ENCODE data around the gene RABIF. TPM values are rescaled to one million over a fixed set of nuclear protein-coding genes. Genes with fewer than 3 reads are reported as not detected.

RABIF gene
- total and polyA plus RNA-seq, 2 donors (not counting 1 experiment from before 2014, with no cell fraction given): 8.2 to 14.2 TPM

DNA sequence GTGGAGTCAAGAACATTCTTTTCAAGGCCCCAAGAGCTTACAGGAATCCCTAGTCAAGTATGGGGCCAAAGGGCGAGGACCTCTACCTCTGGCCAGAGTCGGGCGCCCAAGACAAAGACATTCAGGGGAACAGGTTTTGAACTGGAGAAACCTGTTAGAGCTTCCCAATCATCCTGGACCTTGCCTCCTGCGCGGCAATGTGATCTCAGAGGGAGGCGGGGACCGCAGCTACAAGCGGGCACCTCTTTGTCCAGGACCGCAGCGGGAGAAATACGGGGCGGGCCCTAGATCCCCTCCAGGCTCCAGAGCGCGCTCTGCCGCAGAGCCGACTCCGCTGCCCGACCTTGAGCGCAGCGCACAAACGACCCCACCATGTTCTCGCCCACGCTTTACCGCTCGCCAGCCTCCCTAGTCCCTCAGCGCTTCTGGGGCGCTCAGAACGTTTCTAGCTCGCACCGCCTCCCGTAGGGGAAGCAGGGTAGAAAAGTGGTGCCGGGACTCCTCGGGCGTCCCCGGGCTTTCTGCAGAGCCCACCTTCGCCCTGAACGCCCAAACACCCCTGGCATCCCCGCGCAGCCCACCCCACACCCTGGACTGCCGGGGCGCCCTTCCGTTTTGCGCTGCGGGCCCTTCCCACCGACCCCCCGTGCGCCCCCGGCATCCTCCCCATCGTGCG, 28.1 kb downstream of the RABIF start:
- no peak overlapping the region for H3K27ac ChIP-seq (ENCODE audit: low read length in 2 of 2)
- Mint-ChIP-seq H3K27me3 (peaks cover 20% of the 10 kb centered on the region), H3K4me1 (peaks cover 14% of the 10 kb centered on the region), H3K9me3 (ENCODE audit: insufficient read depth) (no peaks in the 10 kb centered on the region), H3K27ac (no peak overlapping the region), H3K4me3 (peak overlapping the region; percentile 88)
- H3K4me1 ChIP-seq (ENCODE audit: control insufficient read depth in 2 of 2, insufficient read depth in 2 of 2, low read length in 2 of 2): peaks cover 10 to 16% of the 10 kb centered on the region in 2 donors
- no peaks in the 10 kb centered on the region for H3K79me2 ChIP-seq (ENCODE audit: control insufficient read depth, insufficient read depth, low read length)
- H3K9me3 ChIP-seq (ENCODE audit: control extremely low read depth in 1 of 3, control insufficient read depth in 2 of 3, insufficient read depth in 1 of 3, low read length in 2 of 3): peaks cover 0 to 5% (median 0%) of the 10 kb centered on the region in 3 donors
- ChIA-PET POLR2A (no interaction called here), CTCF (no interaction called here)
- ATAC-seq (ENCODE audit: low read depth) (peak; percentile 40), DNase-seq (peak; percentile 49)
- no peaks in the 10 kb centered on the region for H4K20me1 ChIP-seq (ENCODE audit: control insufficient read depth, insufficient read depth, low read length, poor library complexity, severe bottlenecking)
- WGBS (ENCODE audit: insufficient coverage): 4% methylated on average over 50 of the region's 50 CpGs
- H3K4me3 ChIP-seq (ENCODE audit: control extremely low read depth in 1 of 5, extremely low read depth in 1 of 5, insufficient read depth in 1 of 5, low read depth in 2 of 5, low read length in 4 of 5): peak overlapping the region; percentile 6 to 66 (median 61)
- H3K9ac ChIP-seq (ENCODE audit: low read length): peak overlapping the region; percentile 71
- H3K27me3 ChIP-seq (replicated peaks in 1 of 4; ENCODE audit: control extremely low read depth in 1 of 4, control insufficient read depth in 3 of 4, insufficient read depth in 4 of 4, low read length in 3 of 4): peaks cover 0 to 26% (median 10%) of the 10 kb centered on the region in 4 experiments
- intact Hi-C loops (cut with micrococcal nuclease): loop anchor here (1.0 kb wide), 2 partner anchors 27 to 51 kb away; partner anchors contain the start of gene PCAT6
- H3K36me3 ChIP-seq (replicated peaks in 1 of 2; ENCODE audit: control extremely low read depth in 1 of 2, control insufficient read depth in 1 of 2, extremely low read depth in 1 of 2, insufficient read depth in 2 of 2, low read length in 1 of 2): no peaks in the 10 kb centered on the region
- peak overlapping the region; percentile 76 for H2AFZ ChIP-seq (ENCODE audit: insufficient read depth, low read depth, low read length, poor library complexity, severe bottlenecking)
- peak overlapping the region; percentile 97 for H3K4me2 ChIP-seq (replicated peaks; ENCODE audit: low read depth, low read length, poor library complexity, severe bottlenecking)
- TF ChIP-seq, protein P1, sequence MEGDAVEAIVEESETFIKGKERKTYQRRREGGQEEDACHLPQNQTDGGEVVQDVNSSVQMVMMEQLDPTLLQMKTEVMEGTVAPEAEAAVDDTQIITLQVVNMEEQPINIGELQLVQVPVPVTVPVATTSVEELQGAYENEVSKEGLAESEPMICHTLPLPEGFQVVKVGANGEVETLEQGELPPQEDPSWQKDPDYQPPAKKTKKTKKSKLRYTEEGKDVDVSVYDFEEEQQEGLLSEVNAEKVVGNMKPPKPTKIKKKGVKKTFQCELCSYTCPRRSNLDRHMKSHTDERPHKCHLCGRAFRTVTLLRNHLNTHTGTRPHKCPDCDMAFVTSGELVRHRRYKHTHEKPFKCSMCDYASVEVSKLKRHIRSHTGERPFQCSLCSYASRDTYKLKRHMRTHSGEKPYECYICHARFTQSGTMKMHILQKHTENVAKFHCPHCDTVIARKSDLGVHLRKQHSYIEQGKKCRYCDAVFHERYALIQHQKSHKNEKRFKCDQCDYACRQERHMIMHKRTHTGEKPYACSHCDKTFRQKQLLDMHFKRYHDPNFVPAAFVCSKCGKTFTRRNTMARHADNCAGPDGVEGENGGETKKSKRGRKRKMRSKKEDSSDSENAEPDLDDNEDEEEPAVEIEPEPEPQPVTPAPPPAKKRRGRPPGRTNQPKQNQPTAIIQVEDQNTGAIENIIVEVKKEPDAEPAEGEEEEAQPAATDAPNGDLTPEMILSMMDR (IDR thresholded peaks at IDR 0.05): no peak
- no peak for TF ChIP-seq EZH2 (IDR thresholded peaks at IDR 0.05; ENCODE audit: borderline replicate concordance, insufficient read depth, low read depth, low read length, poor library complexity, severe bottlenecking)

DNA sequence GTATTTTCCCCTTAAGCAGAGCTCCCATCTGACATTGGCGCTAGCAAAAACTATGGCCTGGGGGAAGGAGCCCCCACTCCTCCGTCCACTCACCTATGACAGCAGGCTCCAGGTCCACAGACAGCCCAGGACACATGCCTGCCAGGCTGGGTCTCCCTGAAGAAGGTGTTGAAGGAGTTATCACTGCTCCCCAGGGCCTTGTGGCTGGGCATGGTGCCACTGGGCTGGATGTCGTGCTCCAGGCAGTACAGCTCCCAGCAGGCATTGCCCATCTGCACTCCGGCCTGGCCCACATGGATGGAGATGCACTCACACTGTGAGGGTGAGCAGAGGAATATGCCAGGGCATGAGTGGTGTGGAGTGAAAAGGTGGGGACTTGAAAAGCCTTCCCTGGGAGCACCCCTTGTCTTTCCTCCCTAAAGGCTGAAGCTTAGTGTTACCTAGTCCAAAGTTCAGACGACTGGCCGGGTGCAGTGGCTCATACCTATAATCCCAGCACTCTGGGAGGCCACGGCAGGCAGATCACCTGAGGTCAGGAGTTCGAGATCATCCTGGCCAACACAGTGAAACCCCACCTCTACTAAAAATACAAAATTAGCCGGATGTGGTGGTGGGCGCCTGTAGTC, 30.0 kb downstream of the RABIF start:
- ATAC-seq (ENCODE audit: low read depth) (no peak), DNase-seq (no peak)
- H3K27ac ChIP-seq (ENCODE audit: low read length in 2 of 2): no peak overlapping the region
- Mint-ChIP-seq H3K27me3 (peaks cover 12% of the 10 kb centered on the region), H3K9me3 (ENCODE audit: insufficient read depth) (no peaks in the 10 kb centered on the region), H3K4me3 (no peak overlapping the region), H3K4me1 (peaks cover 14% of the 10 kb centered on the region), H3K27ac (no peak overlapping the region)
- WGBS (ENCODE audit: insufficient coverage): 93% methylated on average over 7 of the region's 10 CpGs
- peaks cover 10 to 16% of the 10 kb centered on the region in 2 donors for H3K4me1 ChIP-seq (ENCODE audit: control insufficient read depth in 2 of 2, insufficient read depth in 2 of 2, low read length in 2 of 2)
- no peak for TF ChIP-seq EZH2 (IDR thresholded peaks at IDR 0.05; ENCODE audit: borderline replicate concordance, insufficient read depth, low read depth, low read length, poor library complexity, severe bottlenecking)
- TF ChIP-seq, protein P1 (IDR thresholded peaks at IDR 0.05): no peak
- no peak overlapping the region for H2AFZ ChIP-seq (ENCODE audit: insufficient read depth, low read depth, low read length, poor library complexity, severe bottlenecking)
- H3K36me3 ChIP-seq (replicated peaks in 1 of 2; ENCODE audit: control extremely low read depth in 1 of 2, control insufficient read depth in 1 of 2, extremely low read depth in 1 of 2, insufficient read depth in 2 of 2, low read length in 1 of 2): no peaks in the 10 kb centered on the region
- CTCF ChIA-PET: interaction anchor here (0.6 kb wide), 1 partner anchor 10 kb away, joined by 3 read pairs; no protein-coding TSS in a partner anchor
- intact Hi-C loops (cut with micrococcal nuclease): no loop called here
- H3K9ac ChIP-seq (ENCODE audit: low read length): no peak overlapping the region
- H3K9me3 ChIP-seq (ENCODE audit: control extremely low read depth in 1 of 3, control insufficient read depth in 2 of 3, insufficient read depth in 1 of 3, low read length in 2 of 3): peaks cover 0 to 5% (median 0%) of the 10 kb centered on the region in 3 donors
- no peaks in the 10 kb centered on the region for H4K20me1 ChIP-seq (ENCODE audit: control insufficient read depth, insufficient read depth, low read length, poor library complexity, severe bottlenecking)
- peaks cover 0 to 26% (median 10%) of the 10 kb centered on the region in 4 experiments for H3K27me3 ChIP-seq (replicated peaks in 1 of 4; ENCODE audit: control extremely low read depth in 1 of 4, control insufficient read depth in 3 of 4, insufficient read depth in 4 of 4, low read length in 3 of 4)
- H3K4me2 ChIP-seq (replicated peaks; ENCODE audit: low read depth, low read length, poor library complexity, severe bottlenecking): no peak overlapping the region
- no peak overlapping the region for H3K4me3 ChIP-seq (ENCODE audit: control extremely low read depth in 1 of 5, extremely low read depth in 1 of 5, insufficient read depth in 1 of 5, low read depth in 2 of 5, low read length in 4 of 5)
- no peaks in the 10 kb centered on the region for H3K79me2 ChIP-seq (ENCODE audit: control insufficient read depth, insufficient read depth, low read length)
- POLR2A ChIA-PET: no interaction called here

Data from B cell (primary cell).